GM18526 (cell line): ENCODE data around the gene CREBBP.

Experiments
- POLR2A ChIP-seq: IDR thresholded peaks from 3 replicates; pipeline ENCODE4 v1.6.1; 2011; ENCODE audit not compliant: insufficient read length; ENCODE audit errors: extremely low read depth

Gene CREBBP

DNA sequence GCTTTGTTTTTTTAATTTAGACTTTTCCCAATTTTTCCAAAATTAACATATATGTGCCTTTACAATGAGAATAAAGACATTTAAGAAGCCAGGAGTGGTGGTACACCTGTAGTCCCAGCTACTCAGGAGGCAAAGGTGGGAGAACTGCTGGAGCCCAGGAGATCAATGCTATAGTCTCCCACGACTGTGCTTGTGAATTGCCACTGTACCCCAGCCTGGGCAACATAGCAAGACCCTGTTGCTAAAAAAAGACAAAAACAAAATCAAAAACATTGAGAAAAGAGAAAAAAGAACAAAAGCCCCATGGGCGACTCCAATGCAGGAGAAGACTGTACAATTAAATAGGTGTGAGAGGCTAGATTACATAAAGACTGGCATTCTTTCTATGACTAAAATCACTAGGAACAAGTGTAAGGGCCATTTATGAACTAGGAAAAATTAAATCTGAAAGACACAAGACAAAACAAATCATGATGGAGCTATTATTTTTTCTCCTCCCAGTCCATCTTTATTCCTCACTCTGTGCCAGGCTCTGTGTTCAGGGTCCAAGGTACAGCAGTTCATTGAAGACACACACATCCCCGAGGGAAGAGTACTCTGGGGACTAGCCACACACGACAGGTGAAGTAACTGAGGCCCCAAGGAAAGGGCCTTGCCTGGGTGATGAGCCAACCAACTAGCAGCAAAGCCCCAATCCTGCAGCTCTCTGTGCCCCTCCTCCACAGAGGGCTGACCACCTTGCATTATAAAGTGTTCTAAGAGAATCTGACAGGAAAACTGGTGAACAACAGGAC lies 79.8 kb downstream of the CREBBP start:
- TF ChIP-seq POLR2A, result no peak

GRCh38 chr16:3800019-3800418 lies 80.5 kb downstream of the CREBBP start:
- no peak for TF ChIP-seq POLR2A

- no peak for TF ChIP-seq POLR2A
These were observed 81.2 kb downstream of the CREBBP start for GRCh38 chr16:3799354-3799753.

- no peak for TF ChIP-seq POLR2A
These were observed 81.7 kb downstream of the CREBBP start for GRCh38 chr16:3798838-3799237.

GRCh38 chr16:3797904-3798811 lies 82.4 kb downstream of the CREBBP start:
- TF ChIP-seq POLR2A, result no peak

DNA sequence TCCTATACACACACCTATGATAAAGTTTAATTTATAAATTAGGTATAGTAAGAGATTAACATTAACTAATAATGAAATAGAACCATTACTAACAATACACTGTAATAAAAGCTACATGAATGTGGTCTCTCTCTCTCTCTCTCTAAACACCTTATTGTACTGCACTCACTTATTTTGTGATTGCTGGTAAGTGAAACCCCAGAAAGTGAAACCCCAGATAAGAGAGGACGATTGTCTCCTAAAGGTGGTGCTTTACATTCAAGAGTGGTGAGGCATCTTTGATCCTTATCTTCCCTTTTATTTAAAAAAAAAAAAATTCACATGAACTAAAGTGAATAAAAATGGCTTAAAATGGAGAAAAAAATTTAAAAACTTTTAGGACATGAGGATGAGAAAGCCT lies 83.0 kb downstream of the CREBBP start:
- no peak for TF ChIP-seq POLR2A

DNA sequence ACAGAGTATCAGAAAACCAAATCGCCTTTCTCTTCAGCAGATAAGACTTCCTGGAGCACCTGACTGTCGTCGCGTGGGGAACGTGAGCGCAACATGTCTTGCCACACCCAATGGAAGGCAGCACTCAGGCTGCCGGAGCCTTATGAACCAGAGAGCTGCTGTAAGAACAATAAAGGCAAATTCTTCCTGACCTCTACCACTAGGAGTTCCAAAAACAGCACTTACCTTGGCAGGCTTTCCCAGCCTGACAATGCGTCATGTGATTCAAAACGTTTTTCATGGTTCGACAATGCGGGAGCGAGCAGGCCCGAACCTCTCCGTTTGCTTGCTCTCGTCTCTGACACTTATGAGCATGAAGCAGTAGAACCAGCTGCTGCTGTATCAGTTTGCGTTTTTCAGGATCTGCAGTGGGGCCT lies 87.3 kb downstream of the CREBBP start:
- no peak for TF ChIP-seq POLR2A

GRCh38 chr16:3792472-3793012 lies 88.0 kb downstream of the CREBBP start:
- no peak for TF ChIP-seq POLR2A

GRCh38 chr16:3791701-3792100 lies 88.8 kb downstream of the CREBBP start:
- TF ChIP-seq POLR2A, result no peak

DNA sequence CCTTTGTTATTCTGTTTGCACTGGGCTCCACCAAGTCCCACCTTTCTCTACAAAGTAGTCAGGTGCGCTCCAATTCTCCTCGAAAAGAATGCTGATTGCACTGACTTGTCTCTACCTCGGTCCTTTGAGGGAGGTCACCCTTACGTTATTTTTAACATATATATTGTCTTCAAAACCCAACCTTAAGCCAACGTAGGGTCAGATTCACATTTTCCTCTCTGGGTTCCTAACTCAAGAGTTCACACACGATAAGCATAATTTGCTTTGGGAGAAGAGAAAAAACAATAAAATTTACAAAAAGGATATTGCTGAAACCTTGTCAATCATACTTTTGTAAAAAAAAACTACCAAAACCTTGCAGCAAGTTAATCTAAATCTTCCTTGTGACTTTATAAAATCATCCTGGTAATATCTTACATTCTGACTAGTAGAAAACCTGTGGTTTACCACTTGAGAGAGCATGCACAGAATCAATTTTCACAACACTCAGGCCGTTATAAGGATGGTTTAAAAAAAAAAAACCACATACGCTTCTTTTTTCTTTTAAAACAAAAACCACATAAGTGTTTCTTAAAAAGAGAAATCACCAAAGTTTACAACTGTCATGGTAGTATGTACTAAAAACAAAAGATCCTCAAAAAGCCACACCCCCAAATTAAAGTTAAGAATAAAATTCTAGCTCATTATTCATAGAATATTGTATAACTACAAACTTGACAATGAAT lies 91.0 kb downstream of the CREBBP start:
- no peak for TF ChIP-seq POLR2A

- TF ChIP-seq POLR2A, result no peak
These were observed 91.7 kb downstream of the CREBBP start for GRCh38 chr16:3788711-3789374.

GRCh38 chr16:3787924-3788661 lies 92.4 kb downstream of the CREBBP start:
- TF ChIP-seq POLR2A, result no peak

DNA sequence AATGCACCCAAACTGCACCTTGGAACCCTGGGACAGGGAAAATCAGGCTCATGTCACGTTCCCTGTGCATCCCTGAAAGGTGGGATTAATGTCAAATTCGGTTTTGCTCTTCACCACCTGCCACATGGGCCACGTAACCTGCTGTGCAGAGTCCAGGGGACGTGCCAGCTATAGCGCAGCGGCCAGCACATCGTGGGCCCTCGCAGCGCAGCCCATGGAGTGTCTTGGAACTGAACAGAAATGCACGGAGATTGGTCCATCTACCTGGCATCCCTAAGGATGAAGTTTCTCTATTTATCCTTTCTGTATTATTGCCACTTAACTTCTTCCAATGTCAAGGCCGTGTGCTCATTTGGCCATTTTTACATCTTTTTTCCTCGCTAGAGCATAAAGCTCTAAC lies 95.1 kb downstream of the CREBBP start:
- no peak for TF ChIP-seq POLR2A

- TF ChIP-seq POLR2A, result no peak
These were observed 97.0 kb downstream of the CREBBP start for GRCh38 chr16:3783516-3783915.
